NB4 (cell line): ENCODE data around the gene SCN1B.
"Not testable (repeated sequence)": the region's sequence is repeated elsewhere in the genome, so short reads cannot be mapped to it uniquely, and the experiment has no call there.

ENCODE experiments used
- DNase-seq: peaks from one replicate; pipeline ENCODE4 v3.0.0; 2010; ENCODE audit warnings: low read depth
- H3K4me3 ChIP-seq: one replicate; pipeline ENCODE4 v1.5.1; 2011; ENCODE audit warnings: mild to moderate bottlenecking, low read depth, low read length, moderate library complexity
- CTCF ChIP-seq: IDR thresholded peaks from one replicate; pipeline ENCODE4 v1.5.1; 2012; ENCODE audit warnings: low read depth, low read length
- MAX ChIP-seq: IDR thresholded peaks from 2 replicates; pipeline ENCODE4 v1.6.1; 2011; ENCODE audit warnings: low read depth, low read length
- MYC ChIP-seq: IDR thresholded peaks from 2 replicates; pipeline ENCODE4 v1.6.1; 2011; ENCODE audit warnings: low read depth, low read length
- POLR2A ChIP-seq: IDR thresholded peaks from 2 replicates; pipeline ENCODE4 v1.6.1; 2011; ENCODE audit warnings: mild to moderate bottlenecking; ENCODE audit not compliant: insufficient read length; ENCODE audit errors: extremely low read depth

The SCN1B gene

GRCh38 chr19:34988119-34988518 lies 42.2 kb upstream of the SCN1B start:
- DNase-seq, result no peak
- TF ChIP-seq MAX, result no peak
- TF ChIP-seq MYC, result no peak
- no peak for TF ChIP-seq POLR2A
- no peak for TF ChIP-seq CTCF
- no peak overlapping the region for H3K4me3 ChIP-seq

GRCh38 chr19:34989298-34989697 lies 41.0 kb upstream of the SCN1B start:
- H3K4me3 ChIP-seq, result no peak overlapping the region
- DNase-seq, result no peak
- no peak for TF ChIP-seq POLR2A
- TF ChIP-seq CTCF, result no peak
- TF ChIP-seq MAX, result no peak
- no peak for TF ChIP-seq MYC

- DNase-seq, result no peak
- TF ChIP-seq CTCF, result no peak
- no peak overlapping the region for H3K4me3 ChIP-seq
These were observed 39.6 kb upstream of the SCN1B start for GRCh38 chr19:34990578-34991192.

DNA sequence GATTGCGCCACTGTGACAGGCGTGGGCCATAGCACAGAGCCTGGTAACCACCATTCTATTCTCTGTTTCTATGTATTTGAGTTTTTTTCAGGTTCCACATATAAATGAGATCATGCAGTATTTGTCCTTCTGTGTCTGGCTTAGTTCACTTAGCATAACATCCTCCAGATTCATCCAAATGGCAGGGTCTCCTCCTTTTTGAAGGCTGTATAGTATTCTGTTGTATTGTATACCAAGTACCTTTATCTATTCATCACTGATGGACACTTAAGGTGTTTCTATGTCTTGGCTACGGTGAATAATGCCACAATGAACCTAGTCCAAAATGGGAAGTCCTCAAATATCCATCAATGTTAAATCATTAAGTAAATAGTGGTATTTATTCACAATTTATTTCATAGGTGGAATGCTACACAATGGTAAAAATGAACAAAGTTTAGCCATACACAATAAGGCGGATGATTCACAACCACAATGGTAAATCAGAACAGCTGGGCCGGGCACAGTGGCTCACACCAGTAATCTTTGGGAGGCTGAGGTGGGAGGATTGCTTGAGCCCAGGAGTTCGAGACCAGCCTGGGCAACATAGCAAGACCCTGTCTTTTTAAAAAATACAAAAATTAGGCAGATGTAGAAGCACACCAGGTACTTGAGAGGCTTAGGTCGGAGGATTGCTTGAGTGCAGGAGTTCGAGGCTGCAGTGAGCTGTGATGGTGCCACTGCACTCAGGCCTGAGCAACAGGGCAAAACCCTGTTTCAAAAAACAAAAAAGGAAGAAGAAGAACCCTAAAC lies 38.5 kb upstream of the SCN1B start:
- no peak for DNase-seq
- no peak for TF ChIP-seq MAX
- TF ChIP-seq CTCF, result no peak
- no peak for TF ChIP-seq MYC
- no peak for TF ChIP-seq POLR2A
- H3K4me3 ChIP-seq, result no peak overlapping the region

- H3K4me3 ChIP-seq, DNase-seq: not testable (repeated sequence)
These were observed 37.7 kb upstream of the SCN1B start for GRCh38 chr19:34992582-34992981.

DNA sequence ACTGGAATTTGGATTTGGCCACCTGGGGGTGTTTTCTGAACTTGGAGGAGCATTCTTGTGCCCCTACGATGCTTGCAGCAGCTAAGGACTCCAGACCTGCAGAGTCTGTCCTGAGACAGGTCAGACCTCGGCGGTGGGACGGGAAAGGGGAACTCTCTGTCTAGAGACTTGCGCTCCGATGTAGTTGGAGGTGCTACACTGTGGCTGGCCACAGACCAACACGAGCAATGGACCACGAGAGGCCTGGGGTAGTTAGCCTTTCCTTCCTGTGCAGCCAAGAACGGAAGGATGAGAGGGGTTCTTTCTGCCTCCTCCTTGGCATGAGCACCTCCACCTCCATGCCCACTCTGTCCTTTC lies 36.0 kb upstream of the SCN1B start:
- TF ChIP-seq CTCF (no peak), MAX (no peak), POLR2A (no peak), MYC (no peak)
- H3K4me3 ChIP-seq, result no peak overlapping the region
- no peak for DNase-seq
